Measurements from ENCODE around the gene LDAF1. TPM values are rescaled to one million over a fixed set of nuclear protein-coding genes. Genes with fewer than 3 reads are reported as not detected.

The LDAF1 gene
- total RNA-seq, 2 donors from 2014 or later, result 16.5 to 28.8 TPM

- Histone ChIP-seq H3K27ac (ENCODE audit: low read depth, low read length) (no peak overlapping the region), H3K4me1 (ENCODE audit: control insufficient read depth, insufficient read depth, low read length) (no peaks in the 10 kb centered on the region), H3K9me3 (ENCODE audit: control insufficient read depth, low read length) (no peaks in the 10 kb centered on the region), H3K36me3 (ENCODE audit: control insufficient read depth, insufficient read depth, low read length) (no peaks in the 10 kb centered on the region), H3K27me3 (ENCODE audit: control insufficient read depth, insufficient read depth, low read length, poor library complexity, severe bottlenecking) (no peaks in the 10 kb centered on the region), H3K9ac (ENCODE audit: extremely low read depth, low read length, poor library complexity, severe bottlenecking) (no peak overlapping the region), H3K4me3 (ENCODE audit: low read length) (no peak overlapping the region)
- no peaks in the 10 kb centered on the region for H3K4me1 Mint-ChIP-seq
- H3K9me3 Mint-ChIP-seq, result no peaks in the 10 kb centered on the region
- WGBS, 2 experiments (ENCODE audit: insufficient coverage in 1 of 2, insufficient read length in 1 of 2), result 62 to 65% methylated on average over 7 of the region's 7 CpGs
- no peak overlapping the region for H3K27ac Mint-ChIP-seq
- TF ChIP-seq CTCF (conservative IDR thresholded peaks at IDR 0.05), result no peak
- no peak overlapping the region for H3K4me3 Mint-ChIP-seq
- H3K36me3 Mint-ChIP-seq (ENCODE audit: low read depth), result no peaks in the 10 kb centered on the region
- DNase-seq, result no peak
- no peaks in the 10 kb centered on the region for H3K27me3 Mint-ChIP-seq (ENCODE audit: insufficient read depth)
These were observed 32.0 kb upstream of the LDAF1 start for GRCh38 chr16:21126518-21126917.

GRCh38 chr16:21128991-21129390, 29.5 kb upstream of the LDAF1 start:
- no peak overlapping the region for H3K27ac ChIP-seq (ENCODE audit: low read depth, low read length)
- Mint-ChIP-seq H3K4me3 (no peak overlapping the region), H3K9me3 (no peaks in the 10 kb centered on the region), H3K36me3 (ENCODE audit: low read depth) (no peaks in the 10 kb centered on the region), H3K4me1 (no peaks in the 10 kb centered on the region), H3K27ac (no peak overlapping the region), H3K27me3 (ENCODE audit: insufficient read depth) (no peaks in the 10 kb centered on the region)
- no peak overlapping the region for H3K4me3 ChIP-seq (ENCODE audit: low read length)
- TF ChIP-seq CTCF (conservative IDR thresholded peaks at IDR 0.05), result no peak
- H3K36me3 ChIP-seq (ENCODE audit: control insufficient read depth, insufficient read depth, low read length), result no peaks in the 10 kb centered on the region
- DNase-seq, result peak; percentile 47
- 93 to 100% methylated on average over 2 to 6 of the region's 6 CpGs for WGBS, 2 experiments (ENCODE audit: insufficient coverage in 1 of 2, insufficient read length in 1 of 2)
- no peak overlapping the region for H3K9ac ChIP-seq (ENCODE audit: extremely low read depth, low read length, poor library complexity, severe bottlenecking)
- no peaks in the 10 kb centered on the region for H3K9me3 ChIP-seq (ENCODE audit: control insufficient read depth, low read length)
- H3K4me1 ChIP-seq (ENCODE audit: control insufficient read depth, insufficient read depth, low read length), result no peaks in the 10 kb centered on the region
- H3K27me3 ChIP-seq (ENCODE audit: control insufficient read depth, insufficient read depth, low read length, poor library complexity, severe bottlenecking), result no peaks in the 10 kb centered on the region

- Histone ChIP-seq H3K36me3 (ENCODE audit: control insufficient read depth, insufficient read depth, low read length) (no peaks in the 10 kb centered on the region), H3K4me3 (ENCODE audit: low read length) (no peak overlapping the region), H3K9me3 (ENCODE audit: control insufficient read depth, low read length) (no peaks in the 10 kb centered on the region), H3K9ac (ENCODE audit: extremely low read depth, low read length, poor library complexity, severe bottlenecking) (no peak overlapping the region), H3K27me3 (ENCODE audit: control insufficient read depth, insufficient read depth, low read length, poor library complexity, severe bottlenecking) (no peaks in the 10 kb centered on the region), H3K4me1 (ENCODE audit: control insufficient read depth, insufficient read depth, low read length) (no peaks in the 10 kb centered on the region), H3K27ac (ENCODE audit: low read depth, low read length) (no peak overlapping the region)
- H3K27ac Mint-ChIP-seq, result no peak overlapping the region
- no peaks in the 10 kb centered on the region for H3K36me3 Mint-ChIP-seq (ENCODE audit: low read depth)
- no peaks in the 10 kb centered on the region for H3K4me1 Mint-ChIP-seq
- TF ChIP-seq CTCF (conservative IDR thresholded peaks at IDR 0.05), result no peak
- 77 to 88% methylated on average over 3 of the region's 3 CpGs for WGBS, 2 experiments (ENCODE audit: insufficient coverage in 1 of 2, insufficient read length in 1 of 2)
- no peak for DNase-seq
- H3K9me3 Mint-ChIP-seq, result no peaks in the 10 kb centered on the region
- H3K27me3 Mint-ChIP-seq (ENCODE audit: insufficient read depth), result no peaks in the 10 kb centered on the region
- H3K4me3 Mint-ChIP-seq, result no peak overlapping the region
These were observed 27.7 kb upstream of the LDAF1 start for GRCh38 chr16:21130811-21131210.
